ENCODE measurements around the gene IFT25. TPM values are rescaled to one million over a fixed set of nuclear protein-coding genes. Genes with fewer than 3 reads are reported as not detected.
"Not testable (repeated sequence)": the region's sequence is repeated elsewhere in the genome, so short reads cannot be mapped to it uniquely, and the experiment has no call there.

Gene IFT25
- total RNA-seq, 1 experiment from 2014 or later: 128 TPM

GRCh38 chr1:53878492-53879105, 66.9 kb downstream of the IFT25 start:
- no peaks in the 10 kb centered on the region for H3K9me3 ChIP-seq (ENCODE audit: insufficient read depth, low read depth)
- H3K9me2 ChIP-seq (ENCODE audit: insufficient read depth): no peaks in the 10 kb centered on the region
- H3K79me2 ChIP-seq (ENCODE audit: low read depth): no peaks in the 10 kb centered on the region
- no peak overlapping the region for H3K4me2 ChIP-seq
- H3K27ac ChIP-seq: no peak overlapping the region
- no peaks in the 10 kb centered on the region for H4K20me1 ChIP-seq (ENCODE audit: insufficient read depth)
- POLR2A ChIA-PET (ENCODE audit: unreplicated experiment): interaction anchor here (0.5 kb wide), 1 partner anchor 67 kb away, joined by 3 read pairs; the partner anchor contains the start of gene IFT25
- TF ChIP-seq EZH2 (IDR thresholded peaks at IDR 0.05; ENCODE audit: low read depth) (no peak), CTCF (conservative IDR thresholded peaks at IDR 0.05) (peak; percentile 83)
- CTCF ChIA-PET: interaction anchor here (0.6 to 1.1 kb wide), 5 partner anchors 18 to 81 kb away, joined by 3 to 5 read pairs (median 3); no protein-coding TSS in a partner anchor
- BruUV-seq (replicated peaks): no TSS peak
- H3K36me3 ChIP-seq (ENCODE audit: low read depth): peaks cover 20% of the 10 kb centered on the region; the same call in 1 of the 2 replicates
- H3K27me3 ChIP-seq (ENCODE audit: insufficient read depth, low read depth): no peaks in the 10 kb centered on the region
- intact Hi-C loops (cut with micrococcal nuclease; ENCODE audit: unreplicated experiment): loop anchor here (1.0 to 5.0 kb wide), 2 partner anchors 71 to 934 kb away; no protein-coding TSS in a partner anchor
- peaks cover 3% of the 10 kb centered on the region; the same call in 1 of the 2 replicates for H3F3A ChIP-seq (ENCODE audit: insufficient read depth, low read depth)
- H3K4me3 ChIP-seq: no peak overlapping the region
- DNase-seq: peak in 1 of 2 experiments; percentile 63
- no peak overlapping the region for H2AFZ ChIP-seq
- H3K4me1 ChIP-seq (replicated peaks; ENCODE audit: insufficient read depth): no peaks in the 10 kb centered on the region

GRCh38 chr1:53875150-53875549, 70.3 kb downstream of the IFT25 start:
- H3K9me2 ChIP-seq (ENCODE audit: insufficient read depth); BruUV-seq (replicated peaks); H3K27me3 ChIP-seq (ENCODE audit: insufficient read depth, low read depth); CTCF ChIA-PET; H4K20me1 ChIP-seq (ENCODE audit: insufficient read depth); H3K4me2 ChIP-seq; H3K9me3 ChIP-seq (ENCODE audit: insufficient read depth, low read depth); H3K4me1 ChIP-seq (replicated peaks; ENCODE audit: insufficient read depth); H3F3A ChIP-seq (ENCODE audit: insufficient read depth, low read depth); DNase-seq; POLR2A ChIA-PET (ENCODE audit: unreplicated experiment); H2AFZ ChIP-seq; H3K27ac ChIP-seq; H3K79me2 ChIP-seq (ENCODE audit: low read depth); H3K4me3 ChIP-seq: not testable (repeated sequence)
- intact Hi-C loops (cut with micrococcal nuclease; ENCODE audit: unreplicated experiment): loop anchor here (5.0 kb wide), 1 partner anchor 937 kb away; no protein-coding TSS in a partner anchor
- peaks cover 20% of the 10 kb centered on the region; the same call in 1 of the 2 replicates for H3K36me3 ChIP-seq (ENCODE audit: low read depth)

GRCh38 chr1:53871773-53872484, 73.6 kb downstream of the IFT25 start:
- no peak overlapping the region for H3K27ac ChIP-seq
- no peak overlapping the region for H3K4me2 ChIP-seq
- ChIA-PET POLR2A (ENCODE audit: unreplicated experiment) (interaction anchor here (0.5 to 0.7 kb wide), 2 partner anchors 17 to 1695 kb away, joined by 4 to 12 read pairs; no protein-coding TSS in a partner anchor), CTCF (interaction anchor here (0.5 to 1.6 kb wide), 3 partner anchors 76 to 326 kb away, joined by 3 to 5 read pairs (median 4); no protein-coding TSS in a partner anchor)
- TF ChIP-seq EZH2 (IDR thresholded peaks at IDR 0.05; ENCODE audit: low read depth) (no peak), CTCF (conservative IDR thresholded peaks at IDR 0.05) (no peak)
- no peaks in the 10 kb centered on the region for H3K79me2 ChIP-seq (ENCODE audit: low read depth)
- no peak overlapping the region for H2AFZ ChIP-seq
- no peak for DNase-seq
- H3K4me1 ChIP-seq (replicated peaks; ENCODE audit: insufficient read depth): no peaks in the 10 kb centered on the region
- no peaks in the 10 kb centered on the region for H4K20me1 ChIP-seq (ENCODE audit: insufficient read depth)
- no peaks in the 10 kb centered on the region for H3K27me3 ChIP-seq (ENCODE audit: insufficient read depth, low read depth)
- no peaks in the 10 kb centered on the region for H3K9me3 ChIP-seq (ENCODE audit: insufficient read depth, low read depth)
- H3K36me3 ChIP-seq (ENCODE audit: low read depth): peaks cover 13% of the 10 kb centered on the region; the same call in 1 of the 2 replicates
- no peak overlapping the region for H3K4me3 ChIP-seq
- no peaks in the 10 kb centered on the region for H3K9me2 ChIP-seq (ENCODE audit: insufficient read depth)
- intact Hi-C loops (cut with micrococcal nuclease; ENCODE audit: unreplicated experiment): no loop called here
- no peaks in the 10 kb centered on the region for H3F3A ChIP-seq (ENCODE audit: insufficient read depth, low read depth)
- BruUV-seq (replicated peaks): no TSS peak

Other genes starting within 250 kb of the IFT25 start
- gene GLIS1, start 206.5 kb downstream of the IFT25 start, total RNA-seq (2021): not detected in 2 replicates
- 29.7 and 47.6 TPM in 2 replicates for gene NDC1, start 107.4 kb downstream of the IFT25 start, total RNA-seq (2021)
- gene YIPF1, start 55.9 kb downstream of the IFT25 start, total RNA-seq (2021): 23.3 and 26.1 TPM in 2 replicates
- not detected in 2 replicates for gene DIO1, start 51.5 kb downstream of the IFT25 start, total RNA-seq (2021)
- gene LRRC42, start 651 bp upstream of the IFT25 start, total RNA-seq (2021): 78.7 and 82.7 TPM in 2 replicates
- 1.6 TPM in 2 replicates for gene LDLRAD1, start 72.5 kb upstream of the IFT25 start, total RNA-seq (2021)
- 239 and 287 TPM in 2 replicates for gene TMEM59, start 107.5 kb upstream of the IFT25 start, total RNA-seq (2021)
- 8.8 and 11.5 TPM in 2 replicates for gene TCEANC2, start 107.9 kb upstream of the IFT25 start, total RNA-seq (2021)
- not detected in 2 replicates for gene CDCP2, start 207.3 kb upstream of the IFT25 start, total RNA-seq (2021)